Keratinocyte (primary cell): Measurements from ENCODE around the gene FHIT.

Experiments used
- CTCF ChIP-seq, 3 experiments: IDR thresholded peaks in 1 of 3; conservative IDR thresholded peaks in 1 of 3; optimal IDR thresholded peaks in 1 of 3; 2 replicates in 2 of 3; 3 replicates in 1 of 3; pipeline versions ENCODE3 to v1.5.1; 2011; ENCODE audit warnings: low read length in 3 of 3, mild to moderate bottlenecking in 3 of 3, moderate library complexity in 2 of 3, control low read depth in 1 of 3, inconsistent platforms in 1 of 3; ENCODE audit not compliant: insufficient read depth in 2 of 3; ENCODE audit errors: extremely low read depth in 1 of 3
- EZH2 ChIP-seq: IDR thresholded peaks from one replicate; pipeline ENCODE4 v1.6.1; 2012; ENCODE audit warnings: inconsistent platforms, mild to moderate bottlenecking, low read length, moderate library complexity

DNA sequence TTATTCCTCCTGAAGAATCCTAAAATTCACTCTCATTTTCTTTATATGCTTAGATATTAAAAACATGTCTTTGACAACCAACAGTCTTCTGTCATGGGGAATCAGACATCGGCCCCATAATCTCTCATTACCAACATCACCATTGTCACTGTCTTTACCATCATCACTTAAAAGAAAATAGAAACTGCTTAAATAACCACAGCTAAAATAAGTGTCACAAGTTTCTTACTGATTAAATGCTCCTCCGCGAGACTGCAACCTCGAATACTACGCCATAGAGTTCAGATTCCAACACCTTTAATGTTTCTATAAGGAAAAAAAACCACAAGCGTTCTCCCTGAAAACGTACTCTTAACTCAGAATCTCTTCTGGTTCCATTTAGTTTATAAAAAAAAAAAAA, 1223.9 kb downstream of the FHIT start:
- no peak for TF ChIP-seq CTCF (optimal IDR thresholded peaks at IDR 0.05 in 1 of 3, IDR thresholded peaks at IDR 0.05 in 1 of 3, conservative IDR thresholded peaks at IDR 0.05 in 1 of 3; ENCODE audit: extremely low read depth in 1 of 3, insufficient read depth in 2 of 3, low read length in 3 of 3)
- TF ChIP-seq EZH2, result no peak
